ENCODE results near the gene NID1. TPM values are rescaled to one million over a fixed set of nuclear protein-coding genes. Genes with fewer than 3 reads are reported as not detected.

Gene NID1
- total RNA-seq, 1 donor from 2014 or later: 73.0 TPM

DNA sequence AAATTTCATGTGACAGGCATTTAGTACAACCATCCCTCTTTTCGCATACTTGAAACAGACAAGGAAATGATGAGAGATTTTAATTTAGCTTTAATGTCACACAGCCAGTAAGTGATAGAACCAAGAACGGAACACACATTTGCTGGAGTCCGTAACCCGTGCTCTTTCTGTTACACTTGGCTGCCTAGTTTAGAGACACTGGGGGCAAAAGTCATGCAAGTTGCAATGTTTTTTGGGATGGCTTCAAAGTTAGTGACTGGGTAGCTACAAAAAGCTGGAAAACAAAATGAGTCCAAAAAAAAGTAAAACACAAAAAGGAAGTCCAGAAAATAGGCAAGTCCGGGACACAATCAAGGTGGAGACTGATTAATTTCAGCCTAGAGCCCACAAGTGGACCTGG lies 5.9 kb downstream of the NID1 start:
- H3K4me3 ChIP-seq (ENCODE audit: insufficient read depth, low read depth, low read length): no peak overlapping the region
- Mint-ChIP-seq H3K27ac (ENCODE audit: unreplicated experiment) (no peak overlapping the region), H3K4me3 (ENCODE audit: unreplicated experiment) (no peak overlapping the region), H3K36me3 (ENCODE audit: low read depth, unreplicated experiment) (peaks cover 4% of the 10 kb centered on the region), H3K4me1 (ENCODE audit: low read depth, unreplicated experiment) (peaks cover 5% of the 10 kb centered on the region), H3K9me3 (ENCODE audit: unreplicated experiment) (no peaks in the 10 kb centered on the region), H3K27me3 (ENCODE audit: low read depth, unreplicated experiment) (no peaks in the 10 kb centered on the region)
- H3K4me1 ChIP-seq (ENCODE audit: insufficient read depth, low read length): peaks cover 7% of the 10 kb centered on the region
- no peaks in the 10 kb centered on the region for H3K27me3 ChIP-seq (ENCODE audit: insufficient read depth, low read length)
- no peak overlapping the region for H3K27ac ChIP-seq (ENCODE audit: low read depth, low read length)
- H3K79me2 ChIP-seq (ENCODE audit: insufficient read depth, low read length): peaks cover 16% of the 10 kb centered on the region
- DNase-seq (ENCODE audit: low read depth) (no peak), FAIRE-seq (no peak)
- TF ChIP-seq, protein P1, sequence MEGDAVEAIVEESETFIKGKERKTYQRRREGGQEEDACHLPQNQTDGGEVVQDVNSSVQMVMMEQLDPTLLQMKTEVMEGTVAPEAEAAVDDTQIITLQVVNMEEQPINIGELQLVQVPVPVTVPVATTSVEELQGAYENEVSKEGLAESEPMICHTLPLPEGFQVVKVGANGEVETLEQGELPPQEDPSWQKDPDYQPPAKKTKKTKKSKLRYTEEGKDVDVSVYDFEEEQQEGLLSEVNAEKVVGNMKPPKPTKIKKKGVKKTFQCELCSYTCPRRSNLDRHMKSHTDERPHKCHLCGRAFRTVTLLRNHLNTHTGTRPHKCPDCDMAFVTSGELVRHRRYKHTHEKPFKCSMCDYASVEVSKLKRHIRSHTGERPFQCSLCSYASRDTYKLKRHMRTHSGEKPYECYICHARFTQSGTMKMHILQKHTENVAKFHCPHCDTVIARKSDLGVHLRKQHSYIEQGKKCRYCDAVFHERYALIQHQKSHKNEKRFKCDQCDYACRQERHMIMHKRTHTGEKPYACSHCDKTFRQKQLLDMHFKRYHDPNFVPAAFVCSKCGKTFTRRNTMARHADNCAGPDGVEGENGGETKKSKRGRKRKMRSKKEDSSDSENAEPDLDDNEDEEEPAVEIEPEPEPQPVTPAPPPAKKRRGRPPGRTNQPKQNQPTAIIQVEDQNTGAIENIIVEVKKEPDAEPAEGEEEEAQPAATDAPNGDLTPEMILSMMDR (IDR thresholded peaks at IDR 0.05; ENCODE audit: insufficient read depth, low read depth, low read length): no peak
- TF ChIP-seq EZH2 (IDR thresholded peaks at IDR 0.05; ENCODE audit: insufficient read depth, low read length): no peak
- H3K4me2 ChIP-seq (ENCODE audit: low read length): no peak overlapping the region
- no peaks in the 10 kb centered on the region for H3K9me3 ChIP-seq (ENCODE audit: insufficient read depth, low read depth, low read length)
- H2AFZ ChIP-seq (ENCODE audit: low read depth, low read length): no peak overlapping the region
- H4K20me1 ChIP-seq (ENCODE audit: insufficient read depth, low read length): no peaks in the 10 kb centered on the region
- no peaks in the 10 kb centered on the region for H3K36me3 ChIP-seq (ENCODE audit: insufficient read depth, low read length)
- H3K9ac ChIP-seq (ENCODE audit: low read length): no peak overlapping the region

DNA sequence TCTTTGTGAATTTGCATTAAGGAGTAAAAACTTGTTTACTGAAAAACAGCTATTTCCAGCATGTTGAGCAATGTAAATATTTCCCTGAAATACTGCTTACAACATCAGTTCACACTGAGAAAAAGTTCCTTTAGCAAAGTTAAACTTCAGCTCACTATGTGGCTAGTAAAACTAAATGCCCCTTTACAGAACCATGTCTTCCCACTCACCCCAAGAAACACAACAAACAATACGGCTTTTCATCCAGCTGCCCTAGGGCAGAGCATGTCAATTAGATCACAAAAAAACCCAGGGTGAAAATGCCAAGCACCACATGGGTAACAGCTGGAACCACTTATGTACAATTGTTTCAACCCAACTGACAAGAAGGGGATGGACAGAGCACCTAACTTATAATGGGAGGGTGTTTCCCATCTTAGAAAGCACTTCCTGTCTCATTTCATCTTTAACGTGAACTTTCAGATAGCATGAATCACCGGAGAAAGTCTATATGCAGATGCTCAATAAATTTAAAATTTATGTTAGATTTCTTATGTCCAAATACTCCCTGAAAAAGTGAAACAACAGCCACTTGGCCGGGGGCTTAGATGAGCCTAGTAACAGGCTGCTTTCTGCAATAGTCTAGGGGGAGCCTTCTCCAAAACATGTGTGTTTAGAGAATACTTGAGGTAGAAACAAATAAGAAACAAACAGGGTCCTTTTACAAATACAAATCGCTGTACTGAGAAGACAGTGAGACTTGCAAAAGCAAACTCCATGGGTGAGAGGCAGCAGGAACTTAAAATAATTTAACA lies 6.6 kb downstream of the NID1 start:
- Histone ChIP-seq H3K4me2 (ENCODE audit: low read length) (peak overlapping the region; percentile 20), H3K4me3 (ENCODE audit: insufficient read depth, low read depth, low read length) (no peak overlapping the region), H3K27ac (ENCODE audit: low read depth, low read length) (no peak overlapping the region)

More for the DNA sequence above, 6.6 kb downstream of the NID1 start:
- Histone ChIP-seq H3K27me3 (ENCODE audit: insufficient read depth, low read length) (no peaks in the 10 kb centered on the region), H3K36me3 (ENCODE audit: insufficient read depth, low read length) (no peaks in the 10 kb centered on the region), H3K9me3 (ENCODE audit: insufficient read depth, low read depth, low read length) (no peaks in the 10 kb centered on the region), H3K79me2 (ENCODE audit: insufficient read depth, low read length) (peaks cover 11% of the 10 kb centered on the region), H3K4me1 (ENCODE audit: insufficient read depth, low read length) (no peaks in the 10 kb centered on the region), H3K9ac (ENCODE audit: low read length) (peak overlapping the region; percentile 3), H4K20me1 (ENCODE audit: insufficient read depth, low read length) (no peaks in the 10 kb centered on the region), H2AFZ (ENCODE audit: low read depth, low read length) (no peak overlapping the region)
- Mint-ChIP-seq H3K36me3 (ENCODE audit: low read depth, unreplicated experiment) (peaks cover 8% of the 10 kb centered on the region), H3K27ac (ENCODE audit: unreplicated experiment) (no peak overlapping the region), H3K27me3 (ENCODE audit: low read depth, unreplicated experiment) (no peaks in the 10 kb centered on the region), H3K9me3 (ENCODE audit: unreplicated experiment) (no peaks in the 10 kb centered on the region), H3K4me3 (ENCODE audit: unreplicated experiment) (no peak overlapping the region), H3K4me1 (ENCODE audit: low read depth, unreplicated experiment) (peaks cover 5% of the 10 kb centered on the region)
- no peak for FAIRE-seq
- DNase-seq (ENCODE audit: low read depth): peak; percentile 25
- TF ChIP-seq, protein P1 (IDR thresholded peaks at IDR 0.05; ENCODE audit: insufficient read depth, low read depth, low read length): no peak
- TF ChIP-seq EZH2 (IDR thresholded peaks at IDR 0.05; ENCODE audit: insufficient read depth, low read length): no peak

Measured in astrocyte (in vitro differentiated cells and primary cell).